ENCODE results near the gene MAP3K2.

GRCh38 chr2:127401757-127402695, 14.3 kb upstream of the MAP3K2 start:
- TF ChIP-seq CTCF (IDR thresholded peaks at IDR 0.05) (no peak), POLR2A (IDR thresholded peaks at IDR 0.05) (no peak)

Data from thyroid gland (tissue), 4 donors.